HepG2 (cell line): Measurements from ENCODE around the gene MED12. TPM values are rescaled to one million over a fixed set of nuclear protein-coding genes. Genes with fewer than 3 reads are reported as not detected.

Experiments
- ATAC-seq: fragments of 200-7000 bp; cut with Tn5 transposase; 3 replicates; pipeline ENCODE4 v1.9.1; 2020; ENCODE audit warnings: mild to moderate bottlenecking, moderate library complexity
- BruUV-seq: library from RNA; stranded (reverse); fragments of 400-500 nt; replicated peaks from 2 replicates; lab custom pipeline; 2021; lab: Mats Ljungman, UMichigan
- CTCF ChIA-PET: fragments of 300-600 bp; formaldehyde crosslinking; extraction: SDS; loops from one replicate; lab custom pipeline; 2021; ENCODE audit warnings: low total read pairs, inconsistent platforms, low intra/inter-chr PET ratio; lab: Yijun Ruan, JAX
- POLR2A ChIA-PET: fragments of 350-600 bp; sonication (Branson Sonifier 250); formaldehyde crosslinking; loops from one replicate; lab custom pipeline; 2020; ENCODE audit warnings: antibody characterized with exemption, inconsistent platforms; lab: Yijun Ruan, JAX
- DNase-seq: peaks from one replicate; pipeline ENCODE4 v3.0.0-alpha.2; 2015; ENCODE audit warnings: low spot score
- FAIRE-seq: peaks from 3 replicates; lab custom pipeline; 2011; peaks lifted over from hg19 to GRCh38; lab: Jason Lieb, UNC
- H2AFZ ChIP-seq: one replicate; pipeline ENCODE4 v1.6.1; 2011; ENCODE audit warnings: low read length, inconsistent platforms
- H3K27ac ChIP-seq: fragments of 300-600 bp; 3 replicates; pipeline ENCODE4 v1.8.0; 2011; ENCODE audit warnings: mixed run types, mild to moderate bottlenecking, mixed read lengths, low read length, inconsistent platforms; ENCODE audit not compliant: insufficient read depth; ENCODE audit errors: extremely low read length
- H3K27me3 ChIP-seq, 2 experiments: fragments of 200-600 bp in 1 of 2; 2 replicates in 1 of 2; 3 replicates in 1 of 2; pipeline versions ENCODE4 v1.6.0 to v1.8.0; 2011; ENCODE audit warnings: low read length in 2 of 2, mild to moderate bottlenecking in 2 of 2, moderate library complexity in 2 of 2, inconsistent platforms in 1 of 2; ENCODE audit not compliant: insufficient read depth in 2 of 2, control insufficient read depth in 1 of 2
- H3K36me3 ChIP-seq, 2 experiments: fragments of 200-600 bp in 1 of 2; replicated peaks in 1 of 2; 2 replicates in 1 of 2; 3 replicates in 1 of 2; pipeline versions ENCODE4 v1.5.1 to v1.8.0; 2011; ENCODE audit warnings: low read length in 2 of 2, inconsistent platforms in 1 of 2; ENCODE audit not compliant: insufficient read depth in 2 of 2, control insufficient read depth in 1 of 2
- H3K4me1 ChIP-seq: 2 replicates; pipeline ENCODE4 v1.5.1; 2012; ENCODE audit warnings: low read length, inconsistent platforms; ENCODE audit not compliant: insufficient read depth
- H3K4me2 ChIP-seq: 2 replicates; pipeline ENCODE4 v1.6.0; 2011; ENCODE audit warnings: low read depth, low read length, inconsistent platforms
- H3K4me3 ChIP-seq, 3 experiments: fragments of 200-600 bp in 1 of 3; sonication (generic), shearing (Covaris generic) in 1 of 3; replicated peaks in 1 of 3; 2 replicates each; pipeline ENCODE4 v1.5.1; 2011 to 2016; ENCODE audit warnings: low read length in 3 of 3, inconsistent platforms in 2 of 3, low read depth in 2 of 3, mild to moderate bottlenecking in 2 of 3, control low read depth in 1 of 3, mixed read lengths in 1 of 3; ENCODE audit not compliant: insufficient read depth in 1 of 3
- H3K79me2 ChIP-seq: one replicate; pipeline ENCODE4 v1.6.1; 2011; ENCODE audit warnings: low read length, inconsistent platforms; ENCODE audit not compliant: insufficient read depth
- H3K9ac ChIP-seq: 2 replicates; pipeline ENCODE4 v1.6.0; 2011; ENCODE audit warnings: mild to moderate bottlenecking, low read depth, low read length, inconsistent platforms; ENCODE audit not compliant: insufficient read depth
- H3K9me3 ChIP-seq: 2 replicates; pipeline ENCODE4 v1.5.1; 2012; ENCODE audit warnings: mild to moderate bottlenecking, low read length
- H4K20me1 ChIP-seq: 2 replicates; pipeline ENCODE4 v1.6.0; 2011; ENCODE audit warnings: inconsistent platforms, mild to moderate bottlenecking, low read length, moderate library complexity; ENCODE audit not compliant: insufficient read depth
- JDP2 ChIP-seq: sonication (generic); formaldehyde crosslinking; IDR thresholded peaks from 2 replicates; pipeline ENCODE4 v1.8.1; 2022; ENCODE audit warnings: missing genetic modification reagents, borderline replicate concordance
- MATR3 ChIP-seq: sonication (generic); formaldehyde crosslinking; IDR thresholded peaks from 2 replicates; pipeline ENCODE4 v1.4.0; 2020; ENCODE audit warnings: missing genetic modification reagents
- MLX ChIP-seq: IDR thresholded peaks from 2 replicates; pipeline ENCODE4 v1.6.1; 2016
- NPAS2 ChIP-seq: sonication (generic); formaldehyde crosslinking; IDR thresholded peaks from 2 replicates; pipeline ENCODE4 v1.8.0; 2022; ENCODE audit warnings: mild to moderate bottlenecking, missing genetic modification reagents, borderline replicate concordance
- PAX8 ChIP-seq: sonication (generic); formaldehyde crosslinking; IDR thresholded peaks from 2 replicates; pipeline ENCODE4 v1.8.0; 2022; ENCODE audit warnings: mild to moderate bottlenecking, missing genetic modification reagents, borderline replicate concordance
- PHF8 ChIP-seq: sonication (generic); formaldehyde crosslinking; IDR thresholded peaks from 2 replicates; pipeline ENCODE4 v1.5.0; 2020; ENCODE audit warnings: missing genetic modification reagents
- SP5 ChIP-seq: IDR thresholded peaks from 2 replicates; pipeline ENCODE4 v1.6.1; 2016; ENCODE audit warnings: low read depth, borderline replicate concordance
- ZBTB38 ChIP-seq: sonication (generic); formaldehyde crosslinking; IDR thresholded peaks from 2 replicates; pipeline ENCODE4 v1.5.1; 2020; ENCODE audit warnings: mild to moderate bottlenecking, missing genetic modification reagents
- ZFAT ChIP-seq: sonication (generic); formaldehyde crosslinking; conservative IDR thresholded peaks from 2 replicates; pipeline ENCODE4 v1.8.1; 2023; ENCODE audit warnings: missing genetic modification reagents, inconsistent platforms
- ZNF678 ChIP-seq: sonication (generic); formaldehyde crosslinking; IDR thresholded peaks from 2 replicates; pipeline ENCODE4 v1.4.0; 2020; ENCODE audit warnings: mild to moderate bottlenecking, missing genetic modification reagents
- ZNF737 ChIP-seq: sonication (generic); formaldehyde crosslinking; IDR thresholded peaks from 2 replicates; pipeline ENCODE4 v1.5.0; 2020; ENCODE audit warnings: missing genetic modification reagents, mild to moderate bottlenecking, borderline replicate concordance
- ZNF775 ChIP-seq: sonication (generic); formaldehyde crosslinking; IDR thresholded peaks from 2 replicates; pipeline ENCODE4 v1.4.0; 2020; ENCODE audit warnings: missing genetic modification reagents, mild to moderate bottlenecking, moderate library complexity, borderline replicate concordance
- WGBS: methylation state at CpG from one replicate; pipeline ENCODE4 v1.1.6; 2017; ENCODE audit warnings: low lambda C conversion rate; 5-methylcytosine and 5-hydroxymethylcytosine counted together
- in situ Hi-C: cut with HindIII; loops from 2 replicates; pipeline ENCODE4 v1.10.0; 2017; ENCODE audit warnings: low pct_unique_long_range_greater_than_20kb; ENCODE audit not compliant: extremely low pct_ligation_motif_present
- intact Hi-C: fragments of 100-400 bp; cut with micrococcal nuclease; formaldehyde crosslinking; loops from one replicate; pipeline ENCODE4 v1.10.0; 2022; ENCODE audit not compliant: unreplicated experiment
- polyA plus RNA-seq, 8 experiments: library from polyadenylated mRNA; depleted of rRNA in 3 of 8; stranded (reverse) in 7 of 8; unstranded in 1 of 8; fragments of >200 nt; fragmentation: Illumina TruSeq in 4 of 8; extraction: Trizol in 4 of 8; gene quantifications; 2 replicates each; pipeline versions ENCODE4 v1.2.1 to v1.2.3, GENCODE V29; 2011 to 2016; ENCODE audit warnings: low read depth in 4 of 8, missing spikeins in 1 of 8, mixed read lengths in 1 of 8; ENCODE audit not compliant: insufficient read depth in 1 of 8
- total RNA-seq, 5 experiments: library from RNA; depleted of rRNA; stranded (reverse); fragments of >200 nt; fragmentation: Illumina TruSeq; extraction: Trizol; gene quantifications; 2 replicates each; pipeline ENCODE4 v1.2.3, GENCODE V29; 2016; ENCODE audit warnings: low read depth in 1 of 5
- TF ChIP-seq, protein P1 (sequence below): sonication (generic); formaldehyde crosslinking; IDR thresholded peaks from 2 replicates; pipeline ENCODE4 v1.4.0; 2020; ENCODE audit warnings: mild to moderate bottlenecking, missing genetic modification reagents

The MED12 gene
- total and polyA plus RNA-seq, 2 of the 13 experiments (the other 11 are each of a cell fraction or from before 2014, with no cell fraction given): 9.4 to 15.0 TPM

DNA sequence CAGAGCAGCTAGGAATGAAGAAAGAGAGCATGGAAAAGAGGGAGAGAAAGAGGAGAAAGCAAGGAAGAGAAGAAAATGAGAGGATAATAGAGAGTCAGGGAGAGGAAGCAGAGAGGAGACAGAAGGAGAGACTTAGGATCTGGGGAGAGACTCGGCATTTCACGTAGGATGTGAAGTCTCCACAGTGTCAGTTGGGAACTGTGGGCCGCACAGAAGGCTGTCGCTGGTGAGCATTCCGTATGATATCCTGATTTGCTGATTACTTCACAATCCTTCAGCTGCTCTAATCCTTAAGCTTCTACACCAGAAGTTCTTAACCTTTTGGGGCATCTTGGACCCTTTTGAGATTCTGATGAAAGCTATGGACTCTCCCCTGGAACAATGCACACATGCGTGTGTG, 40.2 kb downstream of the MED12 start (continued):
- no peak for TF ChIP-seq ZNF737 (CRISPR knock-in tag)
- no peak for TF ChIP-seq ZFAT (CRISPR knock-in tag)
- TF ChIP-seq, all 625 proteins: peak for 0

DNA sequence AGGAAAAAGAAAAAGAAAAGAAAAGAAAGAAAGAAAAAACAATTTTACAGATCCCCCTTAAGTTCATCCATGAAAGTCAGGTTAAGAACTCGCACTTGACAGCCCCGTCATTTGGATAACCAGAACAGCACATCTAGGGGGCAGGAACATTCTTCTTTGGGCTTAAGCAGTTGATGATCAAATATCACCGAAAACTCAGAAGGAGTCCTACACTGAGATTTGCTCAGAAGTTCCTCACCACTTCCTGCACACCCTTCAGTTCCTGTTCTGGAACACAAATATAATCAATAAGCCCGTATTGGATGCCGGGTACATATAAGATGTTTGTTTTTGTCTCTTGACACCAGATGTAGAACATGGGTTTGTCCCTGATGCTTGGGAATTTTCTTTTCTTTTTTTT, 40.9 kb downstream of the MED12 start:
- H3K9me3 ChIP-seq: no peaks in the 10 kb centered on the region
- no peak overlapping the region for H3K27ac ChIP-seq
- no peaks in the 10 kb centered on the region for H3K36me3 ChIP-seq
- H3K4me2 ChIP-seq: no peak overlapping the region
- CTCF ChIA-PET: no interaction called here
- intact Hi-C loops (no loop called here), in situ Hi-C loops (no loop called here)
- no peak for FAIRE-seq
- no peak overlapping the region for H3K4me3 ChIP-seq
- TF ChIP-seq PAX8 (CRISPR knock-in tag) (no peak), MLX (no peak)
- TF ChIP-seq, all 625 proteins: peak for 0
- 36% methylated on average over 5 of the region's 5 CpGs for WGBS
- Histone ChIP-seq H3K27me3 (no peaks in the 10 kb centered on the region; a peak in 1 of 5 replicates), H2AFZ (no peak overlapping the region), H3K9ac (no peak overlapping the region), H4K20me1 (no peaks in the 10 kb centered on the region), H3K4me1 (0 out of 2 replicates have a peak, but pooled peaks cover 6% of the 10 kb centered on the region), H3K79me2 (no peaks in the 10 kb centered on the region)
- no TSS peak for BruUV-seq
- DNase-seq: no peak
- no peak for ATAC-seq
- POLR2A ChIA-PET: no interaction called here

GRCh38 chrX:71160475-71160874, 42.1 kb downstream of the MED12 start:
- FAIRE-seq (no peak), DNase-seq (no peak), ATAC-seq (no peak)
- H3K79me2 ChIP-seq: no peaks in the 10 kb centered on the region
- no peak overlapping the region for H3K9ac ChIP-seq
- H2AFZ ChIP-seq: no peak overlapping the region
- no peak overlapping the region for H3K4me2 ChIP-seq
- no TSS peak for BruUV-seq
- H3K27ac ChIP-seq: no peak overlapping the region
- 0 out of 2 replicates have a peak, but pooled peaks cover 6% of the 10 kb centered on the region for H3K4me1 ChIP-seq
- intact Hi-C loops (no loop called here), in situ Hi-C loops (no loop called here)
- H3K4me3 ChIP-seq: no peak overlapping the region
- no peaks in the 10 kb centered on the region for H4K20me1 ChIP-seq
- WGBS: 0% methylated on average over 1 of the region's 3 CpGs
- ChIA-PET CTCF (no interaction called here), POLR2A (no interaction called here)
- no peaks in the 10 kb centered on the region for H3K36me3 ChIP-seq
- no peaks in the 10 kb centered on the region for H3K9me3 ChIP-seq
- H3K27me3 ChIP-seq: no peaks in the 10 kb centered on the region; a peak in 1 of 5 replicates
- no peak for TF ChIP-seq ZBTB38 (CRISPR knock-in tag)
- TF ChIP-seq, protein P1, sequence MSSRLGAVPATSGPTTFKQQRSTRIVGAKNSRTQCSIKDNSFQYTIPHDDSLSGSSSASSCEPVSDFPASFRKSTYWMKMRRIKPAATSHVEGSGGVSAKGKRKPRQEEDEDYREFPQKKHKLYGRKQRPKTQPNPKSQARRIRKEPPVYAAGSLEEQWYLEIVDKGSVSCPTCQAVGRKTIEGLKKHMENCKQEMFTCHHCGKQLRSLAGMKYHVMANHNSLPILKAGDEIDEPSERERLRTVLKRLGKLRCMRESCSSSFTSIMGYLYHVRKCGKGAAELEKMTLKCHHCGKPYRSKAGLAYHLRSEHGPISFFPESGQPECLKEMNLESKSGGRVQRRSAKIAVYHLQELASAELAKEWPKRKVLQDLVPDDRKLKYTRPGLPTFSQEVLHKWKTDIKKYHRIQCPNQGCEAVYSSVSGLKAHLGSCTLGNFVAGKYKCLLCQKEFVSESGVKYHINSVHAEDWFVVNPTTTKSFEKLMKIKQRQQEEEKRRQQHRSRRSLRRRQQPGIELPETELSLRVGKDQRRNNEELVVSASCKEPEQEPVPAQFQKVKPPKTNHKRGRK (CRISPR knock-in tag): no peak
- no peak for TF ChIP-seq JDP2 (CRISPR knock-in tag)
- no peak for TF ChIP-seq PHF8 (CRISPR knock-in tag)
- no peak for TF ChIP-seq MATR3 (CRISPR knock-in tag)
- TF ChIP-seq ZNF678 (CRISPR knock-in tag): no peak
- no peak for TF ChIP-seq NPAS2 (CRISPR knock-in tag)
- TF ChIP-seq SP5 (CRISPR knock-in tag): no peak
- TF ChIP-seq ZNF775: no peak
